HG02981 (cell line): ENCODE measurements around the gene DNAJC2.

Source experiments
- ATAC-seq: cut with Tn5 transposase; IDR thresholded peaks from one replicate; pipeline ENCODE4 v1.9.1; 2021; ENCODE audit warnings: mild to moderate bottlenecking, moderate library complexity; ENCODE audit not compliant: unreplicated experiment

The DNAJC2 gene, protein sequence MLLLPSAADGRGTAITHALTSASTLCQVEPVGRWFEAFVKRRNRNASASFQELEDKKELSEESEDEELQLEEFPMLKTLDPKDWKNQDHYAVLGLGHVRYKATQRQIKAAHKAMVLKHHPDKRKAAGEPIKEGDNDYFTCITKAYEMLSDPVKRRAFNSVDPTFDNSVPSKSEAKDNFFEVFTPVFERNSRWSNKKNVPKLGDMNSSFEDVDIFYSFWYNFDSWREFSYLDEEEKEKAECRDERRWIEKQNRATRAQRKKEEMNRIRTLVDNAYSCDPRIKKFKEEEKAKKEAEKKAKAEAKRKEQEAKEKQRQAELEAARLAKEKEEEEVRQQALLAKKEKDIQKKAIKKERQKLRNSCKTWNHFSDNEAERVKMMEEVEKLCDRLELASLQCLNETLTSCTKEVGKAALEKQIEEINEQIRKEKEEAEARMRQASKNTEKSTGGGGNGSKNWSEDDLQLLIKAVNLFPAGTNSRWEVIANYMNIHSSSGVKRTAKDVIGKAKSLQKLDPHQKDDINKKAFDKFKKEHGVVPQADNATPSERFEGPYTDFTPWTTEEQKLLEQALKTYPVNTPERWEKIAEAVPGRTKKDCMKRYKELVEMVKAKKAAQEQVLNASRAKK

DNA sequence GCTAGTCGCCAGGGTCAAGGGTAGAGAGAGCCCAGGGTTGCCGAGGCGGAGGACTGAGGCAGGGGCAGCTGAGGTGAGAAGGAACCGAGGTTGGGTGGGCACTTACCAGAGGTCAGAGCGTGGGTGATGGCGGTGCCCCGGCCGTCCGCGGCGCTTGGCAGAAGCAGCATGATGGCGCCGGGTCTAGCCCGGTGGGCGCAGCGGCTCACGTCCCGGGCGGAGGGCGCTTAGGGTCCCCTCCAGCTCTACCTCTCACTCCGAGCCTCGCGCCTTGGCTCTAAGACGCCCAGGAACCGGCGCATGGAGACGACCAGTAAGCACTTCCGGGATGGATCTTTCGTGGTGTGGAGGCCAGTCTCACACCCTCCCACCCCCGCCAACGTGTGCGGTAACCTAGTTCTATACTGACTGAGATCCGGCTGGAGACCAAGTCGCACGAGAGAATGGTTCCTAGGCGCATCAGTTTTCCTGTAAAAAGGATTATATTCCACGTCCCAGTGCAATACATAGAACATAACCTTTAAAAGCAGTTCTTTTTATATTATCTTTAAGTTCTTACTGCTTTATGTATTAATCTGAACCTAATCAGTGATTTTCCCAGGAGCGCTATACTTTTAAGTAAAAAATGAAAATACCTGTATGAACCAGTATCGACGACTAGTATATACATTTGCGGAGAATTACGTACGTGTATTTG, at the start of gene DNAJC2:
Gene DNAJC2 (minus strand): TSS at position 315 of the 697 bp plus-strand sequence. CDS start 145 bp downstream, at position 170.
- ATAC-seq, result peak; percentile 75

DNA sequence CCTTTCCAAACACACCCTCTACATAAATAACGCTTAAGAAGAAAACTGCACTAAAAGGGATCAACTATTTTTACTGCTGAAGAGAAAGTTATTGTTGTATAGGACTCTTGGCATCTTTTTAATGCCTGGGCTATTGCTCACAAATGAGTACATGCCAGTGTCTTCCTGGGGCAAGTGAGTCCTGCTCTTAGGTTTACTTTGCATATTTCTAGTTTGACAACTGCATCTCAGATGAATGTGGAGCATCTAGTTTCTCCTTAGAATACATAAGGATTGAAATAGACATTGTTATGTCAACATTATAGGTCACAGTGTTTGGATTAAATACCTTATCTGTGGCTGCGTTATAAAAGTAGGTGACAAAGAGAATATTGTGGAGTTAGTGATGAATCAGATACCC, 47.4 kb upstream of the DNAJC2 start:
- no peak for ATAC-seq

DNA sequence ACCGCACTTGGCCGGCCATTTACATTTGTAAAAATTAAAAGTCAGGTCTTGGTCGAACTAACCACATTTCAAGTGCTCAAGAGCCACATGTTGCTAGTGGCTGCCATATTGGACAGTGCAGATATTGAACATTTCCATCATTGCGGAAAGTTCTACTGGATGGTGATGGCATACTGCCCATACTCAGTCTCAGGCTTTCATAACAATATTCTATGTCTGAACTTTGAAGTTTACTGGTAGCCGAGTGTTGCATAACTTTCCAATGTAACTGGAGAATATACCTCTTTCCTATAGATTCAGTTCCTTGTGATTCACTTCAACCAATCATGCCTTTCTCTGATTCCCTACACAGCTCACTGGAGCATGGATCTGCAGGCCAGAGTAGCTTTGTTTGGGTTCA, 46.6 kb upstream of the DNAJC2 start:
- no peak for ATAC-seq

DNA sequence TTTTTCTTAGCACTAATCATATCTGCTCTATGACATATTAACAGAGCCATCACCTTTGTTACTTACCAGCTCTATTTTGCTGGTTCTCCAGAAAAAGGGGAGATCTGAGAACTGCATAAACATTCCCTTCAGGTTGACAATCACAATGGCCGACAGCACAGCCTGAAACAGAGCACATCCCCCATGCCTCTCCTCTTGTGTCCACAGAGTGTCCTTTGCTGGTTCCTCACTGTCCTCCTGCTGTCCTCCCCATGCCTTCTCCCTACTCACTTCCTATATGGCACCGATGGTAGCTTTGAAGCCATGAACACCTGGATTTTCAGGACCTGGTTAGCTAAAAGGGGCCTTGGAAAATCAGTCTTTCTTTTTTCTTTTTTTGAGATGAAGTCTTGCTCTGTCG, 44.7 kb upstream of the DNAJC2 start:
- ATAC-seq, result no peak

DNA sequence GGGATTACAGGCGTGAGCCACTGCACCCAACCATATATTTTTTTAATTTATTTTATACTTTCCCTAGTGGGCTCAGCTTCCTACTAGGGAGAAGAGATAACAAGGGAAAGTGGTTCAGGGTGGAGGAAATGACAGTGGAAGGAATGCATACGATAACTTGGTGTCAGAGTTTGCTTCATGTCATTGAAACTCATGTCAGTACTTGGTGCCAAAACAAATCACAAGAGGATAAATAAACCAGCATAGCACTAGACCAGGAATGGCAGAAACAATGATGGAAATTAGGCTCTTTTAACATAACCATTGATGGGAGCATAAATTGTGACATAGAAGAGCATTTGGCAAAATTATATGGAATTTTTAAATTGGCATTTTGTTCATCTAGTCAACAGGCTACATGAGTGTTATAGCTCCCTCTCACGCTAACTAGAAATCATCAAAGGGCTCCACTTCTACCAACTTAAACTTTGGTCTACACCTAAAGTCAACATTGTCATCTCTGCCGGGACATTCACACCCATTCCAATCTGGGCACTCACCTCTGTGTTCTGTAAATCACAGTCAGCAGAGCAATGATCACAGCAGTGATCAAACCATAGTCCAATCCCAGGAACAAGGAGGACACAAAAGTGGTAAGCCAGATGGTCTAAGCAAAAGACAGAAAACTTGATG, 44.0 kb upstream of the DNAJC2 start:
- ATAC-seq, result no peak

DNA sequence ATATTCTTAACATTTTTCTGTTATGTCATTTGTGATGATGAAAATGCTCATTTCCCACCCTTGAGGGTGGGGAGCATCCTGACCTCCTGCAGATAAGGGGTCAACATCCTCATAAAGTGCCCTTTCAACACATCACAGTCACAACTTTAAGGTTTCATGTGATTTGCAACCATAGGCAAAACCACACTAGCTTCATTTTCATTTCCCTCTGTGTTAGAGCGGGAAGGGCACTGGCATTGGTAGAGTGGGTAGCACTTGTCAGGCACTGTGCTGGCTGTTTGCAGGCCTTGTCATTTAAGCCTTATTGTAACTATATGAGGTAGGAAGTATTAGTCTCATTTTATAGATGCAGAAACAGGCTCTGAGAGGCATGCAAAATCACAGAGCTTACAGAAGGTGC, 42.7 kb upstream of the DNAJC2 start:
- ATAC-seq, result no peak

DNA sequence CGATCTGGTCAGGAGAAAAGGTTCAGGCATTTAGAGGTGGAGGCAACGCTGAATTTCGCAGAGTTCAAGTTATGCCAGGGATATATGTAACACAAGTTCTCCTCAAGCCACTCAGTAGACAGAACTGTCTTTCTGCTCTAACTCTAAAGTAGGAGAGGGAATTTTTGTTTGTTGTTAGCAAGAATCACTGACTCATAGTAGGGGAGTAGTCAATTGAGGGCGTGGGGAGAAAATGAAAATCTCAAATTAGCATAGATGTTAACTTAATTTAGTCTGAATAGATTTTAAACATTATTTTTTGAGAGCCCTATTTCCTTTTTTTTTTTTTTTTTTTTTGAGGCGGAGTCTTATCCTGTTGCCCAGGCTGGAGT, 37.5 kb upstream of the DNAJC2 start:
- ATAC-seq, result no peak

DNA sequence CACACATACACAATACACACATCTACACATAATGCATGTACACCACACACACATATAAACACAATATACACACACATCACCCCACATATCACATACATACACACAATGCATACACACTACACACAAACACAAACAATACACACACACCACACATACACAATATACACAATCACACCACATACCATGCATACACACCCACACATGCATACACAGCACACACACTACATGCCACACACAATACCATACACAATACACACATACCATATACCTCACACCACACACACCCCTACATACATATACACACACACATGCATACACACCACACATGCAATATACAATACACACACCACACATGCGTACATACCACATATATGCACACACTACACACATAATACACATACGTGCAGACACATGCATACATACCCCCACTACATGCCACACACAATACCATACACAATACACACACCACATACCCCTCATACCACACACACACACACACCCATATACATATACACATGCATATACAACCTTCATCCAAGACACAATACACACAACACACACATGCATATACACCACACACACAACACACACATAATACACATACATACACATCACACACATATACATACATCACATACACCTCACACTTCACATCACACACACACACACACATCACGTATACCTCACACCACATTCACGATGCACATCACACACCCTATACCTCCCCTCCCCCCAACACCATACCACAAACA, 36.9 kb upstream of the DNAJC2 start:
- ATAC-seq, result no peak

DNA sequence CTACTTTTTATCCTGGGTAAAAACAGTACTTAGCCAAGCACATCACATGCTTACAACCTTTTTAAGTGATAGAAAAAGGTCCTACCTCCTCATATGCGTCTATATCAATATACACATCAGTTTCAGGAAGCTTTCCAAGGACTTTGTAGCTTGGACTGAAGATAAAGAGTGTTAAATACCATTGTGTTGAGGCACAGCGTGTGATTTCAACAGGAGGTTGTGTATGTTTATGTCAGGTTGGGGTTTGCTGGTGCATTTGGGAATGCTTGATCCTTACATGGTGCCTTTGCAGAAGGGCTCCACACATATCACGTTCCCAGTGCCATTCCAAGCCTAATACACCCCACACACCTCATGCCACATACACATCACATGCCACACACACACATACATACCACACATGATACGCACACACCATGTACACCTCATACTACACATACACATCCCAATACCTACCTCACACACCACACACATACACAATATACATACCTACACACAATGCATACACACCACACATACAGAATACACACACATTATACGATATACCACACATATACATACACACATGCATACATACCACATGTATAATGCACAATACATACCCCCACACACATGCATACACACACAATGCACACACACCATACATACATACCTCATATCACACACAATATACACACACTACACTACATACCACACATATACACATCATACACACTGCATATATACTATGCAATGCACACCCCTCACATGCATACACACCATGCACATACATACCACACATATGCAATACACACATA, 36.0 kb upstream of the DNAJC2 start:
- ATAC-seq, result no peak

DNA sequence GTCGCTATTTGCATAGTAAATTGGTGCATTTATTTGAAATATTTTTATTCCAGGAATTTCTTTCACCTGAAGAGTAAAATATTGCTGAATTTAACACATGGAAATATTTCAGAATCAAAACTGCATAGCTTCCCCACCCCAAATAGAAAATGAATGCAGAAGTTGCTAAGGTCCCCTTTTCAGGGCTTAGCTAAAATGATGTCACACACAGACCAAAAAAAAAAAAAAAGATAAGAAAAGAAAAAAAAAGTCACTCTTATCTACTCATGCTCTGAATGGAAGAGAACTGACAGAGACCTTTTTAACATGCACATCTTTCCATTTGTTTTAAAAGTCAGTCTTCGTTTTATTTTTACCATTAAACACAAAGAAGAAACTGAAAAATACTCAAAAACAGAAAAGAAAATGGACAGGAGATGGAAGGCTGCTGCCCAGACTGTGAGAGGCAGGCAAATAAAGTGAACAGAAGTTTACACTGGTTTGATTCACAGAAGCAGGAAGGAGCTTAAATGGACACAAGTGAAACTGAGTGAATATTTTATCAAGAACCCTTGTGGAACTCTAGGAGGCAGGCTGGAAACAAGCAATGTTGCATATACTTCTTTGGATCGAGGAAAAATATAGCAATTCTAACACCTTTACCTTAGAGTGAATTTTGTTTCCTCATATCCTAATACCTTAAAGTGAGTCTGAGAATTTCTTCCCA, 34.9 kb upstream of the DNAJC2 start:
- no peak for ATAC-seq

DNA sequence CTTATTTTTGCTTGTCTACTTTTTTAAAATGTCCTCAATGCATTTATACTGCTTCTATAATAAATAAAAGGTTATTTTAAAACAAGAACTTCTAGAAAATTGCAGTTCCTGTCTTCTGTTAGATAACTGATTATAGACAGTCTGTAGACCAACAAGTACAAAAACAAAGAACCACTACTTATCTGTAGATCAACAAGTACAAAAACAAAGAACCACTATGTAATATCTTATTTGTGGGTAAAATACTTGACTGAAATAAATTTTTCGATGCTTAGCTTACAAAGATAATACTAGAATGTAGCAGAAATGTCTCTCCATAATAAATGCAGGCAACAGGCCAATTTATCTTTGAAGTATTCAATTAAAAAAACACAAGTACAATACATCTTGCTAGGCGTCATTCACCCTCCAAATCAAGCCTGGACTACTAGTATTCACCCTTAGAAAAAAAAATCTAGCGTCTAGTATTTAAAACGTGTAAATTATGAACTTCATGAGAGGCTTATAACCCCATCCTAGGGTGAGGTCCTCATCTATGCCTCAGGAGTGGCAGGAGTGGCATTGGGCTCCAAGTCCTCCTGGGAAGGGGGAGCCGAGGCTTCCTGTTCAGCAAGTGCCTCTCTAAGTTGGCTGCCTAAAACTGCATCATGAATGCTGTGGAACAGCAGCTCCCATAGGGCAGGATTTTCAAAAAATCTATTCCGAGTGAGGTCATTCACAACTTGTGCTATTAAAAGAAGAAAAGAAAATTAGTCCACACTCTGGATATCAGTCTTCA, 29.5 kb upstream of the DNAJC2 start:
- no peak for ATAC-seq

DNA sequence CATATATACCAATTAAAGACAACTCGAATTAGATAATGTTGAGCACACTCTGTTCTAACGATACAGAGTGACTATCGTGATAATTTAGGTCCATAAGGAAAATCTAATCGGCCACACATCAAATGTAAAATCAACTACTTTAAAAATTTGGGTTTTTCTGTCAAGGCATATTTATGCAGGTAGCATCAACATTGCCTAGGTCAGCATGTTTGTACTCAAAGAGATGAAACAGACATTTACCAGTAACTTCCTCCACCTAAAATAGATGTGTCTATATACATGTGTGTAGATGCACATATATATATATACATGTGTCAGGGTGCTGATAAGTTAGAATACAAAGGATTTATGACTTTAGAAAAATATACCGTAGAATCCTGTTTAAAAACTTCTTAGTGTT, 24.9 kb upstream of the DNAJC2 start:
- no peak for ATAC-seq

DNA sequence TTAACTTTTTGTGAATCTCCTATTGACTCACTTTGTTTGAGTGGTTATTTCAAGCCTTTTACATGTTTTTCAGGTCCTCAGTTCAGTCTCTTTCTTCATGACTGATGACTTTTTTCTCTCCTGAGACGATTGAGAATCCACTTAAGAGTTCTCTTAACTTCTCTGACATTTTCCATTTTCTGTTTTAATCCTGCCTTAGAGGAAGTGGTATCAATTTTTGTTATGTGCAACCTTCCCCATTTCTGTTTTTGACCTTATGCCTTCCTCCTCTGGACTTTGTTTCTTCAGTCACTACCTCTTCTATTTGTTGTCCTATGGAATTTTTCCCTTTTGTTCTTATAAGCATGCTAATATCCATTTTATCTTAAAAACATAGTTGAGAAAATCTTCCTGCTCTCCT, 5.2 kb upstream of the DNAJC2 start:
- ATAC-seq, result no peak

DNA sequence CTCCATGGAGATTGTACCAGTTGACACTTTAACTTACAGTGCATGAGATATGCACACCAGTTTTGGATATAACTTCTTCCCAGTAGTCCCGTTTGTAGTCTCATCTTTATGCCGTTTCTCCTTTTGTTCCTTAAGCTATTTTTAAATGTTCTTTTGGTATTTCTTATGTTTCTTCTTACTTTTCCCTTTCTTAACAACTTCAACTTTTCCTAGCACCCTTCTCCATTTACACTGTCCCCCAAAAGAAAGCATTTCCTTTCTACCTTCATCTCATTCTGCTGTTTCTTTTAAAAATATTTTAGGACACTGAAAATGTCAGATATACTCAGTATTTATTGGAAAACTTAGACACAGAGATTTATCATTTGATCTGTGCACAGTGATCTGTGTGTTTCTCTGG, 4.4 kb upstream of the DNAJC2 start:
- no peak for ATAC-seq

DNA sequence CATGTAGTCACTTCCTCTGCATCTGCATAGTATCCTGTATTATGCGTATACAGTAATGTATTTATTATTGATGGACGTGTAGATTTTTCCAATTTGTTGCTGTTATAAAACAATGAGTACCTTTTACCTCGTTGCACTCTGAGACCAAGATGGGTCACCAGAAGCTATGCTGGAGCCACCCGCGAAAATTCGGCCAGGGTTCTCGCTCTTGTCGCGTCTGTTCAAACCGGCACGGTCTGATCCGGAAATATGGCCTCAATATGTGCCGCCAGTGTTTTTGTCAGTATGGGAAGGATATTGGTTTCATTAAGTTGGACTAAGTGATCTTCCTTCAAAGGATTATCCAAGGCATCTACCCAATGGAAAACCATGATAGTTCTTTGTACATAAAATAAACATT, 3.9 kb upstream of the DNAJC2 start:
- ATAC-seq, result no peak

DNA sequence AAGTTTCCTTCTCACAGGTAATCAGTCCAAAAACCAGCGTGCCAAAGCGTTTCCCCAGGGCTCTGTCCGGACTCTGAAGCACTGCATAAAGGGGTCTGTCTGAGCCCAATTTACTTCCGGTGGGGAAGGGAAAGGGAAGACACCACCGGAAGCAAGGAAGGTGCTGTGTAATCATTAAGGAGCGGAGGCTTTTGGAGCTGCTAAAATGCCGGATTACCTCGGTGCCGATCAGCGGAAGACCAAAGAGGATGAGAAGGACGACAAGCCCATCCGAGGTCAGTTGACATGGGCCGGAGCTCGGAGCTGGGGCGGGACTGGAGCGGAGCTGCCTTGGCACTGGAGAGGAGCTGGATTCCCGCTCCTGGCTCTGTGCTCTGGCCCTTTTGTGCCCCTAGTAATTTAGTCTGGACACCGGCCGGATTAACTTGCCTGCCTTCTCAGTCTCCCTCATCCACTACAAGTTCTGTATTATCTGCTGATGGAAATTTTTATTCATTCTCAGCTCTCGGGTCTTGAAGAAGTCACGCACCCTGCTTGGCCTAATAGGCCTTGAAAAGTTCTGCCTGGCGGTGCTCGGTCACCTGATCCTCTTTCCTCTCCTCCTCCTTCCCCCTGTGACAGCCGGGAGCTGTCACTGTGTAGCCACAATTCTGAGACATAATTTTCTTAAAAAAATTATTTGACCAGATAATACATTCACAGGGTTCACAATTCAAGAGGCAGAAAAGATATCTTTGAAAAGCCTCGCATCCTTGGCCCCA, 3.1 kb upstream of the DNAJC2 start, which contains the start of gene PSMC2:
Gene PSMC2 (plus strand): TSS at position 137 of the 761 bp plus-strand sequence. CDS start 69 bp downstream, at position 206.
- peak; percentile 72 for ATAC-seq

DNA sequence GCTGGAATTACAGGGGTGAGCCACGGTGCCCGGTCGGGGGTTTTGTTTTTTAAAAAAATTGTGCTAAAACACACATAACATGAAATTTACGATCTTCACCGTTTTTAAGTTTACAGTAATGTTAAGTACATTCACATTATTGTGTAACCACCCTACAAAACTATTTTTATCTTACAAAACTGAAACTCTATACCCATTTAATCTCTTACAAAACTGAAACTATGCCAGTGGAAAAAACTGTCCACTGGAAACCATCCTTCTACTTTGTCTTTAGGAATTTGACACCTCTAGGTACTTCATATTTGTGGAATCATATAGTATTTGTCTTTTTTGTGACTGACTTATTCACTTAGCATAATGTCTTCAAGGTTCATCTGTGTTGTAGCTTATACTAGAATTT, 1.8 kb upstream of the DNAJC2 start:
- no peak for ATAC-seq
